GM18502 (cell line): ENCODE results near the gene FH.

Experiments
- ATAC-seq: cut with Tn5 transposase; IDR thresholded peaks from one replicate; pipeline ENCODE4 v1.9.1; 2021; ENCODE audit warnings: mild to moderate bottlenecking; ENCODE audit not compliant: unreplicated experiment, poor library complexity

The FH gene

GRCh38 chr1:241527146-241527545 lies 7.6 kb upstream of the FH start:
- no peak for ATAC-seq

- ATAC-seq, result no peak
Observed at GRCh38 chr1:241525026-241525425, 5.5 kb upstream of the FH start.

- no peak for ATAC-seq
Observed at GRCh38 chr1:241521718-241522117, 2.2 kb upstream of the FH start.

- ATAC-seq, result no peak
Observed at GRCh38 chr1:241520080-241520465, 518 bp upstream of the FH start.

GRCh38 chr1:241518476-241519307 lies 863 bp downstream of the FH start:
- ATAC-seq, result peak; percentile 36

- ATAC-seq, result no peak
Observed at GRCh38 chr1:241513378-241513777, 6.2 kb downstream of the FH start.

GRCh38 chr1:241507189-241507863 lies 12.2 kb downstream of the FH start:
- ATAC-seq, result no peak

GRCh38 chr1:241503444-241503843 lies 16.1 kb downstream of the FH start:
- ATAC-seq, result no peak

- no peak for ATAC-seq
Observed at GRCh38 chr1:241499910-241500309, 19.6 kb downstream of the FH start.

- ATAC-seq, result no peak
Observed at GRCh38 chr1:241495741-241496140, 23.8 kb downstream of the FH start.

GRCh38 chr1:241488739-241489138 lies 30.8 kb downstream of the FH start:
- no peak for ATAC-seq

GRCh38 chr1:241485554-241485992 lies 34.0 kb downstream of the FH start:
- peak; percentile 73 for ATAC-seq

- peak; percentile 72 for ATAC-seq
Observed at GRCh38 chr1:241485145-241485544, 34.4 kb downstream of the FH start.

GRCh38 chr1:241482761-241483250 lies 36.7 kb downstream of the FH start:
- no peak for ATAC-seq

GRCh38 chr1:241479294-241479693 lies 40.3 kb downstream of the FH start:
- ATAC-seq, result no peak

- ATAC-seq, result no peak
Observed at GRCh38 chr1:241475671-241476070, 43.9 kb downstream of the FH start.

GRCh38 chr1:241473026-241473425 lies 46.5 kb downstream of the FH start:
- ATAC-seq, result no peak

GRCh38 chr1:241470908-241471590 lies 48.5 kb downstream of the FH start:
- ATAC-seq, result no peak

- ATAC-seq, result no peak
Observed at GRCh38 chr1:241470361-241470760, 49.2 kb downstream of the FH start.

- no peak for ATAC-seq
Observed at GRCh38 chr1:241465673-241466072, 53.9 kb downstream of the FH start.

GRCh38 chr1:241464985-241465384 lies 54.6 kb downstream of the FH start:
- ATAC-seq, result no peak
